ENCODE measurements around the gene SEMA7A.
A peak's percentile ranks its signal among the peaks of the same experiment; 100 is the strongest.

Gene SEMA7A

GRCh38 chr15:74384881-74385643, 48.7 kb downstream of the SEMA7A start:
- no peak for DNase-seq

GRCh38 chr15:74384566-74384880, 49.2 kb downstream of the SEMA7A start:
- DNase-seq = no peak

GRCh38 chr15:74383695-74384565, 49.8 kb downstream of the SEMA7A start:
- DNase-seq = no peak

- DNase-seq = no peak
These were observed 50.5 kb downstream of the SEMA7A start for GRCh38 chr15:74383286-74383685.

- peak; percentile 34 to 78 (median 64) for DNase-seq
These were observed 51.5 kb downstream of the SEMA7A start for GRCh38 chr15:74382004-74382816.

GRCh38 chr15:74381481-74381880, 52.3 kb downstream of the SEMA7A start:
- no peak for DNase-seq

- no peak for DNase-seq
These were observed 52.6 kb downstream of the SEMA7A start for GRCh38 chr15:74381190-74381453.

- no peak for DNase-seq
These were observed 53.2 kb downstream of the SEMA7A start for GRCh38 chr15:74380361-74381189.

- DNase-seq = no peak
These were observed 54.9 kb downstream of the SEMA7A start for GRCh38 chr15:74378848-74379247.

- no peak for DNase-seq
These were observed 55.7 kb downstream of the SEMA7A start for GRCh38 chr15:74377831-74378766.

GRCh38 chr15:74376825-74377581, 56.8 kb downstream of the SEMA7A start:
- DNase-seq = no peak

GRCh38 chr15:74376226-74376625, 57.5 kb downstream of the SEMA7A start:
- no peak for DNase-seq

- DNase-seq = peak; percentile 34 to 74 (median 62)
These were observed 58.5 kb downstream of the SEMA7A start for GRCh38 chr15:74375303-74375693.

GRCh38 chr15:74374648-74375302, 59.0 kb downstream of the SEMA7A start:
- no peak for DNase-seq

GRCh38 chr15:74373731-74374647, 59.8 kb downstream of the SEMA7A start:
- peak; percentile 87 to 94 (median 90) for DNase-seq

GRCh38 chr15:74373056-74373650, 60.6 kb downstream of the SEMA7A start:
- DNase-seq = no peak

- DNase-seq = no peak
These were observed 63.3 kb downstream of the SEMA7A start for GRCh38 chr15:74370471-74370870.

- DNase-seq = no peak
These were observed 64.0 kb downstream of the SEMA7A start for GRCh38 chr15:74369756-74370155.

Measured in stimulated activated naive CD4-positive, alpha-beta T cell (primary cell).